Measurements from ENCODE around the gene SLC25A25. TPM values are rescaled to one million over a fixed set of nuclear protein-coding genes. Genes with fewer than 3 reads are reported as not detected.

SLC25A25 gene
- total RNA-seq, 1 experiment from 2014 or later: 15.5 TPM

DNA sequence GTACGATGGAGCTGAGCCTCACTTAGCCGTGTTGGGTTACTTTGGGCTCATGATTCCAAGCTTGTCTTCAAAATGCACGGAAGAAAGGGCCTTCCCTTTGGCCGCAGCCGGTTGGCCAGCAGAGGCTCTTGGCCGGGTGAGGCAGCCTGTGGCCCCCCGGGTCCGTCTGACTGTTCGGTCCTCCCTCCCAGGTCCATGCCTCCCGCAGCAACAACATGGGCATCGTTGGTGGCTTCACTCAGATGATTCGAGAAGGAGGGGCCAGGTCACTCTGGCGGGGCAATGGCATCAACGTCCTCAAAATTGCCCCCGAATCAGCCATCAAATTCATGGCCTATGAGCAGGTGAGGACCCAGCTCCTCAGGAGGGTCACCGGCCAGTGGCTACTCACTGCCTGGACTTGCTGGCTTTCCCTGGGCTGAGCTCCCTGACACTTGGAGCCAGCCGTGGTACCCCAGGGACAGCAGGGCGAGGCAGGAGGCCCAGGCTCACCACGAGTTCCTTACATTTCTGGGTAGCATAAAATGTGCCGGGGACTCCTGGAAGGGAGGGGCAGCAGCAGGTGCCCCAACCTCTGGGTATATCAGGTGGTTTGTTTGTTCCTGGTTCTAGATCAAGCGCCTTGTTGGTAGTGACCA is 37.6 kb downstream of the SLC25A25 start:
- Mint-ChIP-seq H3K36me3 (ENCODE audit: insufficient read depth, unreplicated experiment) (peaks cover 51% of the 10 kb centered on the region), H3K4me1 (ENCODE audit: insufficient read depth, unreplicated experiment) (no peaks in the 10 kb centered on the region), H3K27ac (ENCODE audit: low read depth, unreplicated experiment) (no peak overlapping the region), H3K9me3 (ENCODE audit: unreplicated experiment) (no peaks in the 10 kb centered on the region), H3K4me3 (ENCODE audit: unreplicated experiment) (no peak overlapping the region), H3K27me3 (ENCODE audit: insufficient read depth, unreplicated experiment) (no peaks in the 10 kb centered on the region)
- POLR2A ChIA-PET: no interaction called here
- no peak for DNase-seq (ENCODE audit: unreplicated experiment)
- CTCF ChIA-PET: interaction anchor here (0.7 to 6.6 kb wide), 2 partner anchors 11 to 229 kb away, joined by 4 to 62 read pairs; no protein-coding TSS in a partner anchor
- TF ChIP-seq, protein P1, sequence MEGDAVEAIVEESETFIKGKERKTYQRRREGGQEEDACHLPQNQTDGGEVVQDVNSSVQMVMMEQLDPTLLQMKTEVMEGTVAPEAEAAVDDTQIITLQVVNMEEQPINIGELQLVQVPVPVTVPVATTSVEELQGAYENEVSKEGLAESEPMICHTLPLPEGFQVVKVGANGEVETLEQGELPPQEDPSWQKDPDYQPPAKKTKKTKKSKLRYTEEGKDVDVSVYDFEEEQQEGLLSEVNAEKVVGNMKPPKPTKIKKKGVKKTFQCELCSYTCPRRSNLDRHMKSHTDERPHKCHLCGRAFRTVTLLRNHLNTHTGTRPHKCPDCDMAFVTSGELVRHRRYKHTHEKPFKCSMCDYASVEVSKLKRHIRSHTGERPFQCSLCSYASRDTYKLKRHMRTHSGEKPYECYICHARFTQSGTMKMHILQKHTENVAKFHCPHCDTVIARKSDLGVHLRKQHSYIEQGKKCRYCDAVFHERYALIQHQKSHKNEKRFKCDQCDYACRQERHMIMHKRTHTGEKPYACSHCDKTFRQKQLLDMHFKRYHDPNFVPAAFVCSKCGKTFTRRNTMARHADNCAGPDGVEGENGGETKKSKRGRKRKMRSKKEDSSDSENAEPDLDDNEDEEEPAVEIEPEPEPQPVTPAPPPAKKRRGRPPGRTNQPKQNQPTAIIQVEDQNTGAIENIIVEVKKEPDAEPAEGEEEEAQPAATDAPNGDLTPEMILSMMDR (IDR thresholded peaks at IDR 0.05; ENCODE audit: unreplicated experiment): no peak
- no TSS peak for BruUV-seq (replicated peaks)
- intact Hi-C loops (cut with micrococcal nuclease): no loop called here

DNA sequence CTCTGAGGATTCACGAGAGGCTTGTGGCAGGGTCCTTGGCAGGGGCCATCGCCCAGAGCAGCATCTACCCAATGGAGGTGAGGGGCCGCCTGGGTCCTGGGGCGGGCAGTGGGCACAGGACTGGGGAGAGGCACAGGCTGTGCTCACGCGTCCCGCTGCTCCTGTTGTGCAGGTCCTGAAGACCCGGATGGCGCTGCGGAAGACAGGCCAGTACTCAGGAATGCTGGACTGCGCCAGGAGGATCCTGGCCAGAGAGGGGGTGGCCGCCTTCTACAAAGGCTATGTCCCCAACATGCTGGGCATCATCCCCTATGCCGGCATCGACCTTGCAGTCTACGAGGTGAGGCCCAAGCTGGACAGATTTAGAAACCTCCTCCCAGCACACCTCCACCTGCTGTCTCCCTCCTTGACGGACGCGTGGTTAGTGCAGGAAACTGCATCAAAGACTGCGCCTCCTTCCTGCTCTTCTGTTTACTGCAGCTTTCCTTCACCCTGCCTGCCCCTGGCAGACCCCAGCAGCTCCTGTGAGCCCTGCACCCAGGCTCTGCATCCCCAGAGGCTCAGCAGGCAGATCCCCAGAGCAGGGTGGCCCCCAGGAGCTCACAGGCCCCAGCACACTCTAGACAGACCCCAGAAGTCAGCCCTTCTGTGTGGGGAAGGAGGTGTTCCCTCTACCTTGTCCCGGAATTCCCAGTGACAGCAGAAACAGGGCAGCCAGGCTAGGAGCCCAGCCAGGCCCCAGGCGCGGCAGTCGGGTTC is 38.3 kb downstream of the SLC25A25 start:
- TF ChIP-seq, protein P1 (IDR thresholded peaks at IDR 0.05; ENCODE audit: unreplicated experiment): no peak
- Mint-ChIP-seq H3K27ac (ENCODE audit: low read depth, unreplicated experiment) (no peak overlapping the region), H3K9me3 (ENCODE audit: unreplicated experiment) (no peaks in the 10 kb centered on the region), H3K27me3 (ENCODE audit: insufficient read depth, unreplicated experiment) (no peaks in the 10 kb centered on the region), H3K4me3 (ENCODE audit: unreplicated experiment) (no peak overlapping the region), H3K36me3 (ENCODE audit: insufficient read depth, unreplicated experiment) (peaks cover 49% of the 10 kb centered on the region), H3K4me1 (ENCODE audit: insufficient read depth, unreplicated experiment) (no peaks in the 10 kb centered on the region)
- intact Hi-C loops (cut with micrococcal nuclease): no loop called here
- no peak for DNase-seq (ENCODE audit: unreplicated experiment)
- no TSS peak for BruUV-seq (replicated peaks)
- ChIA-PET CTCF (interaction anchor here (0.6 to 6.6 kb wide), 3 partner anchors 10 to 71 kb away, joined by 4 to 62 read pairs (median 5); no protein-coding TSS in a partner anchor), POLR2A (no interaction called here)

DNA sequence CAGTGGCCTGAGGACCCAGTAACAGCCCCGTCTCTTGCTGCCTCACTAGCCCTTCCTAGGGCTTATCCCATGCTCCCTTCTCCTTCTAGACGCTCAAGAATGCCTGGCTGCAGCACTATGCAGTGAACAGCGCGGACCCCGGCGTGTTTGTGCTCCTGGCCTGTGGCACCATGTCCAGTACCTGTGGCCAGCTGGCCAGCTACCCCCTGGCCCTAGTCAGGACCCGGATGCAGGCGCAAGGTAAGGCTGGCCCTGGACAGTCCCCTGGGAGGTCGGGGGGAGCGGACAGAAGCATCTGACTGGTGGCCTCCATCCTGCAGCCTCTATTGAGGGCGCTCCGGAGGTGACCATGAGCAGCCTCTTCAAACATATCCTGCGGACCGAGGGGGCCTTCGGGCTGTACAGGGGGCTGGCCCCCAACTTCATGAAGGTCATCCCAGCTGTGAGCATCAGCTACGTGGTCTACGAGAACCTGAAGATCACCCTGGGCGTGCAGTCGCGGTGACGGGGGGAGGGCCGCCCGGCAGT is 39.0 kb downstream of the SLC25A25 start:
- CTCF ChIA-PET: interaction anchor here (0.6 to 6.6 kb wide), 4 partner anchors 9 to 744 kb away, joined by 4 to 62 read pairs (median 5); no protein-coding TSS in a partner anchor
- POLR2A ChIA-PET: interaction anchor here (4.5 kb wide), 1 partner anchor 8 kb away, joined by 19 read pairs; no protein-coding TSS in a partner anchor
- no peak overlapping the region for H3K27ac Mint-ChIP-seq (ENCODE audit: low read depth, unreplicated experiment)

More for the DNA sequence above, 39.0 kb downstream of the SLC25A25 start:
- BruUV-seq (replicated peaks): no TSS peak
- H3K4me3 Mint-ChIP-seq (ENCODE audit: unreplicated experiment): no peak overlapping the region
- H3K4me1 Mint-ChIP-seq (ENCODE audit: insufficient read depth, unreplicated experiment): no peaks in the 10 kb centered on the region
- DNase-seq (ENCODE audit: unreplicated experiment): no peak
- H3K27me3 Mint-ChIP-seq (ENCODE audit: insufficient read depth, unreplicated experiment): no peaks in the 10 kb centered on the region
- intact Hi-C loops (cut with micrococcal nuclease): no loop called here
- peaks cover 55% of the 10 kb centered on the region for H3K36me3 Mint-ChIP-seq (ENCODE audit: insufficient read depth, unreplicated experiment)
- TF ChIP-seq, protein P1 (IDR thresholded peaks at IDR 0.05; ENCODE audit: unreplicated experiment): no peak
- H3K9me3 Mint-ChIP-seq (ENCODE audit: unreplicated experiment): no peaks in the 10 kb centered on the region
